SK-N-SH (cell line): ENCODE results near the gene SPOCK1. TPM values are rescaled to one million over a fixed set of nuclear protein-coding genes. Genes with fewer than 3 reads are reported as not detected.

Source experiments
- CTCF ChIA-PET: fragments of 300-600, 350-600 bp; formaldehyde crosslinking; extraction: SDS; loops from one replicate; lab custom pipeline; 2021; lab: Yijun Ruan, JAX
- POLR2A ChIA-PET: fragments of 350-600 bp; sonication (Branson Sonifier 250); formaldehyde crosslinking; extraction: SDS; loops from one replicate; lab custom pipeline; 2020; ENCODE audit warnings: antibody characterized with exemption, inconsistent platforms; lab: Yijun Ruan, JAX
- DNase-seq: peaks from one replicate; pipeline ENCODE4 v3.0.0; 2012
- H2AFZ ChIP-seq: fragments of 200-600 bp; sonication (generic); 2 replicates; pipeline ENCODE4 v1.8.1; 2016; ENCODE audit warnings: antibody characterized with exemption, mild to moderate bottlenecking, low read depth
- H3F3A ChIP-seq: fragments of 200-600 bp; sonication (generic); replicated peaks from 2 replicates; pipeline ENCODE3; 2016; ENCODE audit warnings: antibody characterized with exemption, mild to moderate bottlenecking; ENCODE audit not compliant: insufficient read depth
- H3K27ac ChIP-seq, 2 experiments: fragments of 200-500 bp in 1 of 2; fragments of 200-600 bp in 1 of 2; sonication (Bioruptor generic) in 1 of 2; sonication (generic), shearing (Covaris generic) in 1 of 2; 2 replicates each; pipeline versions ENCODE4 v1.5.1 to v1.6.1; 2014 to 2016; ENCODE audit warnings: low read depth in 2 of 2, inconsistent platforms in 1 of 2, low read length in 1 of 2, mild to moderate bottlenecking in 1 of 2, mixed read lengths in 1 of 2
- H3K27me3 ChIP-seq: fragments of 200-600 bp; sonication (generic), shearing (Covaris generic); 2 replicates; pipeline ENCODE4 v1.6.1; 2016; ENCODE audit warnings: mixed run types; ENCODE audit not compliant: insufficient read depth
- H3K36me3 ChIP-seq, 2 experiments: fragments of 200-500 bp in 1 of 2; fragments of 200-600 bp in 1 of 2; sonication (Bioruptor generic) in 1 of 2; sonication (generic) in 1 of 2; replicated peaks in 1 of 2; 2 replicates each; pipeline versions ENCODE3 to v1.5.1; 2014 to 2016; ENCODE audit warnings: low read length in 1 of 2, mild to moderate bottlenecking in 1 of 2; ENCODE audit not compliant: insufficient read depth in 2 of 2, control insufficient read depth in 1 of 2
- H3K4me1 ChIP-seq, 2 experiments: fragments of 200-500 bp in 1 of 2; fragments of 200-600 bp in 1 of 2; sonication (Bioruptor generic) in 1 of 2; sonication (generic), shearing (Covaris generic) in 1 of 2; 2 replicates each; pipeline versions ENCODE4 v1.5.1 to v1.6.1; 2014 to 2016; ENCODE audit warnings: low read depth in 1 of 2, low read length in 1 of 2, mixed run types in 1 of 2; ENCODE audit not compliant: insufficient read depth in 2 of 2, control insufficient read depth in 1 of 2
- H3K4me2 ChIP-seq: fragments of 200-600 bp; sonication (generic), shearing (Covaris generic); 2 replicates; pipeline ENCODE4 v1.6.1; 2017; ENCODE audit warnings: mixed run types
- H3K4me3 ChIP-seq, 2 experiments: fragments of 200-500 bp in 1 of 2; fragments of 200-600 bp in 1 of 2; sonication (Bioruptor generic) in 1 of 2; sonication (generic), shearing (Covaris generic) in 1 of 2; 2 replicates each; pipeline versions ENCODE4 v1.5.1 to v1.8.1; 2014 to 2016; ENCODE audit warnings: low read depth in 2 of 2, inconsistent platforms in 1 of 2, low read length in 1 of 2, mild to moderate bottlenecking in 1 of 2, mixed read lengths in 1 of 2, moderate library complexity in 1 of 2
- H3K79me2 ChIP-seq: fragments of 200-600 bp; sonication (generic); 2 replicates; pipeline ENCODE4 v1.8.1; 2017; ENCODE audit warnings: mild to moderate bottlenecking; ENCODE audit not compliant: insufficient read depth
- H3K9ac ChIP-seq: fragments of 200-600 bp; sonication (generic); 2 replicates; pipeline ENCODE4 v1.6.1; 2017; ENCODE audit warnings: mixed run types
- H3K9me2 ChIP-seq: fragments of 200-600 bp; sonication (generic); 2 replicates; pipeline ENCODE4 v1.6.1; 2017; ENCODE audit warnings: mixed run types
- H3K9me3 ChIP-seq: fragments of 200-600 bp; sonication (generic); 2 replicates; pipeline ENCODE4 v1.6.1; 2017; ENCODE audit warnings: mixed run types, mild to moderate bottlenecking, moderate library complexity
- H4K20me1 ChIP-seq: fragments of 200-600 bp; sonication (generic); 2 replicates; pipeline ENCODE4 v1.6.1; 2017; ENCODE audit warnings: mild to moderate bottlenecking, mixed run types; ENCODE audit not compliant: insufficient read depth
- CHD2 ChIP-seq: fragments of 150-350 bp; IDR thresholded peaks from 2 replicates; pipeline ENCODE4 v1.6.1; 2018; ENCODE audit warnings: low read length; ENCODE audit not compliant: partially characterized antibody
- ELF1 ChIP-seq: IDR thresholded peaks from 2 replicates; pipeline ENCODE4 v1.4.0; 2012
- EP300 ChIP-seq, 2 experiments: IDR thresholded peaks; 2 replicates each; pipeline versions ENCODE4 v1.4.0 to v1.6.1; 2012; ENCODE audit warnings: borderline replicate concordance in 1 of 2, low read depth in 1 of 2, low read length in 1 of 2
- EZH2phosphoT487 ChIP-seq: fragments of 200-600 bp; sonication (generic); IDR thresholded peaks from 2 replicates; pipeline ENCODE4 v1.6.1; 2017; ENCODE audit warnings: low read depth, mixed run types, mild to moderate bottlenecking, antibody characterized with exemption, moderate library complexity, borderline replicate concordance
- FOSL2 ChIP-seq: IDR thresholded peaks from 2 replicates; pipeline ENCODE4 v1.4.0; 2012; ENCODE audit warnings: low read depth, mild to moderate bottlenecking, moderate library complexity, borderline replicate concordance
- GATA2 ChIP-seq: sonication (generic); formaldehyde crosslinking; IDR thresholded peaks from 2 replicates; pipeline ENCODE4 v1.5.0; 2020; ENCODE audit warnings: mild to moderate bottlenecking, missing genetic modification reagents
- MXI1 ChIP-seq: IDR thresholded peaks from 2 replicates; pipeline ENCODE4 v1.6.1; 2012; ENCODE audit warnings: mild to moderate bottlenecking, low read depth, low read length, improper control_type of control experiment
- NRF1 ChIP-seq: IDR thresholded peaks from 2 replicates; pipeline ENCODE4 v1.6.1; 2012; ENCODE audit warnings: low read depth, mild to moderate bottlenecking, low read length
- RCOR1 ChIP-seq: fragments of 150-350 bp; IDR thresholded peaks from 2 replicates; pipeline ENCODE4 v1.6.1; 2017; ENCODE audit warnings: antibody characterized with exemption, low read length
- REST ChIP-seq: IDR thresholded peaks from 2 replicates; pipeline ENCODE4 v1.6.1; 2012; ENCODE audit warnings: mild to moderate bottlenecking, low read depth, low read length, moderate library complexity
- TAF1 ChIP-seq: IDR thresholded peaks from 2 replicates; pipeline ENCODE4 v1.6.1; 2012; ENCODE audit warnings: low read depth, mild to moderate bottlenecking, low read length, moderate library complexity, borderline replicate concordance
- USF1 ChIP-seq: IDR thresholded peaks from 2 replicates; pipeline ENCODE4 v1.4.0; 2012; ENCODE audit warnings: low read depth, borderline replicate concordance
- WGBS: methylation state at CpG from one replicate; pipeline ENCODE4 v1.1.6; 2017; ENCODE audit warnings: low lambda C conversion rate; 5-methylcytosine and 5-hydroxymethylcytosine counted together
- polyA plus RNA-seq, 3 experiments: library from polyadenylated mRNA; depleted of rRNA; stranded (reverse); fragments of >200 nt; gene quantifications; 2 replicates each; pipeline ENCODE4 v1.2.3, GENCODE V29; 2012

The SPOCK1 gene
- polyA plus RNA-seq, 1 of the 3 experiments (the other 2 are of a cell fraction) = 11.3 TPM

- TF ChIP-seq EP300 (IDR thresholded peaks at IDR 0.05; ENCODE audit: borderline replicate concordance in 1 of 2, low read depth in 1 of 2, low read length in 1 of 2) (no peak), GATA2 (CRISPR knock-in tag) (no peak), NRF1 (no peak), MXI1 (no peak), ELF1 (no peak), EZH2phosphoT487 (no peak), CHD2 (no peak), TAF1 (no peak)
- TF ChIP-seq, all 33 proteins: peak for 0
These were observed 226.3 kb downstream of the SPOCK1 start (continued) for GRCh38 chr5:137272831-137273230.

DNA sequence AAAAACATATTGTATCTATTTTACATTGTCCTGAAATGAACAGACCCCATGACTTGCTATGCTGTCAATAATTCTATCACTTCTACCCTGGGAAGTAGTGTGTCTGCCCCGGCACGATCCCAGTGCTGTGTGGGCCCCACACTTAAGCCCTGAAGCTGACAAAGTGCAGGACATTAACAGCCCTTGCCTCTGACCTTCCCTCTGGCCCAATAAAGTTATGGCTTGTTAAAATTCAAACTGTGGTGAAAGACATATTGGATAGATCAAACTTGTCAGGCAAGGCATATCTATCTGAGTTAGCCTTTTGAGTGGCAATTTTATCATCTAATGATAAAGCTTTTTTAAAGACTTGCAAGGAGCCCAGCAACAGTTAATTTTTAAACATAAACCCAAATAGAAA is 229.2 kb downstream of the SPOCK1 start:
- H3K9me2 ChIP-seq = no peaks in the 10 kb centered on the region
- no peak for DNase-seq
- H3K79me2 ChIP-seq = peaks cover 5% of the 10 kb centered on the region
- no peaks in the 10 kb centered on the region for H3K36me3 ChIP-seq
- peaks cover 16% of the 10 kb centered on the region for H3F3A ChIP-seq
- no peak overlapping the region for H3K4me3 ChIP-seq
- no peak overlapping the region for H2AFZ ChIP-seq
- 91% methylated on average over 2 of the region's 2 CpGs for WGBS
- peaks cover 3% of the 10 kb centered on the region for H4K20me1 ChIP-seq
- no peaks in the 10 kb centered on the region for H3K27me3 ChIP-seq
- ChIA-PET POLR2A (no interaction called here), CTCF (no interaction called here)
- H3K4me2 ChIP-seq = no peak overlapping the region
- H3K4me1 ChIP-seq = peaks cover 8 to 11% of the 10 kb centered on the region in 2 experiments; a peak in 3 of 4 replicates
- TF ChIP-seq RCOR1 (no peak), FOSL2 (no peak), GATA2 (CRISPR knock-in tag) (no peak), REST (no peak), USF1 (no peak)
- TF ChIP-seq, all 33 proteins: peak for 0
- H3K27ac ChIP-seq = no peak overlapping the region
- no peak overlapping the region for H3K9ac ChIP-seq
- no peaks in the 10 kb centered on the region for H3K9me3 ChIP-seq
